Activated CD8-positive, alpha-beta T cell treated with anti-CD3 and anti-CD28 coated beads for 36 hours (primary cell): ENCODE measurements around the gene ZNF664. TPM values are rescaled to one million over a fixed set of nuclear protein-coding genes. Genes with fewer than 3 reads are reported as not detected.

Experiments
- ATAC-seq: fragments of 200-7000 bp; cut with Tn5 transposase; one replicate; pipeline ENCODE4 v1.10.0; 2021; ENCODE audit warnings: mild to moderate bottlenecking, moderate library complexity
- CTCF ChIA-PET: fragments of 350-600 bp; sonication (Branson Sonifier 250); formaldehyde crosslinking; loops from one replicate; lab custom pipeline; 2021; ENCODE audit warnings: antibody characterized with exemption; lab: Charles Lee
- POLR2A ChIA-PET: fragments of 350-600 bp; sonication (Branson Sonifier 250); formaldehyde crosslinking; loops from one replicate; lab custom pipeline; 2021; ENCODE audit warnings: antibody characterized with exemption; lab: Charles Lee
- DNase-seq: peaks from one replicate; pipeline ENCODE4 v3.0.0-alpha.2; 2020
- H3K27ac Mint-ChIP-seq: one replicate; pipeline ENCODE4 v1.8.0; 2021; ENCODE audit warnings: mild to moderate bottlenecking, mixed read lengths
- H3K27me3 Mint-ChIP-seq: one replicate; pipeline ENCODE4 v1.8.0; 2021; ENCODE audit warnings: mixed read lengths
- H3K36me3 Mint-ChIP-seq: one replicate; pipeline ENCODE4 v1.8.0; 2021; ENCODE audit warnings: low read depth, mixed read lengths
- H3K4me1 Mint-ChIP-seq: one replicate; pipeline ENCODE4 v1.8.0; 2021; ENCODE audit warnings: low read depth, mixed read lengths
- H3K4me3 Mint-ChIP-seq: one replicate; pipeline ENCODE4 v1.8.0; 2021; ENCODE audit warnings: mild to moderate bottlenecking, moderate library complexity, mixed read lengths
- H3K9me3 Mint-ChIP-seq: one replicate; pipeline ENCODE4 v1.8.0; 2021; ENCODE audit warnings: mixed read lengths
- intact Hi-C: fragments of 100-400 bp; cut with micrococcal nuclease; formaldehyde crosslinking; loops from one replicate; pipeline ENCODE4 v1.10.0; 2022
- total RNA-seq, 2 experiments: library from RNA; stranded (reverse); gene quantifications; one replicate each; pipeline ENCODE4 v1.2.3, GENCODE V29; 2021
- TF ChIP-seq, protein P1 (sequence below): fragments of 200-600 bp; IDR thresholded peaks from one replicate; pipeline ENCODE4 v1.8.0; 2022; ENCODE audit warnings: antibody characterized with exemption, mild to moderate bottlenecking

Gene ZNF664
- total RNA-seq, 2 experiments from 2014 or later = 52.9 to 53.4 TPM

DNA sequence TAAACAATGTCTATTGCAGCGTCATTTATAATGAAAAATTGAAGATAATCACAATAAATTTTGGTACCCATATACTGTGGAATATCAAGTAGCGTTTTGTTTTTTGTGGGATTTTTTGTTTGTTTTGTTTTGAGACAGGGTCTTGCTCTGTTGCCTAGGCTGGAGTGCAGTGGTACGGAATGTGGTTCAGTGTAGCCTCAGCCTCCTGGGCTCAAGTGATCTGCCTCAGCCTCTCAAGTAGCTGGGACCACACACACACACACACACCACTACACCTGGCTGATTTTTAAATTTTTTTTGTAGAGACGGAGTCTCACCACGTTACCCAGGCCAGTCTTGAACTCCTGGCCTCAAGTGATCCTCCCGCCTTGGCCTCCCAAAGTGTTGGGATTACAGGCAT is 6.6 kb downstream of the ZNF664 start:
- intact Hi-C loops = no loop called here
- no peaks in the 10 kb centered on the region for H3K27me3 Mint-ChIP-seq
- TF ChIP-seq, protein P1, sequence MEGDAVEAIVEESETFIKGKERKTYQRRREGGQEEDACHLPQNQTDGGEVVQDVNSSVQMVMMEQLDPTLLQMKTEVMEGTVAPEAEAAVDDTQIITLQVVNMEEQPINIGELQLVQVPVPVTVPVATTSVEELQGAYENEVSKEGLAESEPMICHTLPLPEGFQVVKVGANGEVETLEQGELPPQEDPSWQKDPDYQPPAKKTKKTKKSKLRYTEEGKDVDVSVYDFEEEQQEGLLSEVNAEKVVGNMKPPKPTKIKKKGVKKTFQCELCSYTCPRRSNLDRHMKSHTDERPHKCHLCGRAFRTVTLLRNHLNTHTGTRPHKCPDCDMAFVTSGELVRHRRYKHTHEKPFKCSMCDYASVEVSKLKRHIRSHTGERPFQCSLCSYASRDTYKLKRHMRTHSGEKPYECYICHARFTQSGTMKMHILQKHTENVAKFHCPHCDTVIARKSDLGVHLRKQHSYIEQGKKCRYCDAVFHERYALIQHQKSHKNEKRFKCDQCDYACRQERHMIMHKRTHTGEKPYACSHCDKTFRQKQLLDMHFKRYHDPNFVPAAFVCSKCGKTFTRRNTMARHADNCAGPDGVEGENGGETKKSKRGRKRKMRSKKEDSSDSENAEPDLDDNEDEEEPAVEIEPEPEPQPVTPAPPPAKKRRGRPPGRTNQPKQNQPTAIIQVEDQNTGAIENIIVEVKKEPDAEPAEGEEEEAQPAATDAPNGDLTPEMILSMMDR = no peak
- peaks cover 23% of the 10 kb centered on the region for H3K4me1 Mint-ChIP-seq
- no peaks in the 10 kb centered on the region for H3K9me3 Mint-ChIP-seq
- DNase-seq (no peak), ATAC-seq (no peak)
- CTCF ChIA-PET = interaction anchor here (4.1 kb wide), 1 partner anchor 74 kb away, joined by 16 read pairs; no protein-coding TSS in a partner anchor
- H3K36me3 Mint-ChIP-seq = peaks cover 13% of the 10 kb centered on the region
- POLR2A ChIA-PET = no interaction called here
- H3K4me3 Mint-ChIP-seq = no peak overlapping the region
- no peak overlapping the region for H3K27ac Mint-ChIP-seq

DNA sequence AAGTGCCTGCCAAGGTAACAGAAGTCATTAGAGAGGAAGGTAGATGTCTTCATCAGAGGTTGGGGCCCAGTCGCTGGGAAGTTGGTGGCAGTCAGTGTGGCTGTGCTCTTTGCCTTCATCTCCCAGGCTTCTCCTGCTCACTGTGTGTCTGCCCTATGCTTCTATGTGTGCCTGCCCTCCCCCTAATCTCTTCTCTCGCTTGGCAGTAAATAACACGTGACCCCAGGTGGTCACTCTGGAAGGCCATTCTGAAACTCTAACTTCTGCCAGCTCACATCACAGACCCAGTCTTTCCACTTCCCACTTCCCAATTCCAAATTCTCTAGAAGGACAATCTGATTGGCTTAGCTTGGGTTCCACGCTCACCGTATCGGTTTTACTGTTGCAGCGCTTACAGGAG is 9.3 kb downstream of the ZNF664 start:
- Mint-ChIP-seq H3K36me3 (no peaks in the 10 kb centered on the region), H3K27ac (no peak overlapping the region), H3K27me3 (no peaks in the 10 kb centered on the region), H3K4me1 (peaks cover 16% of the 10 kb centered on the region), H3K9me3 (no peaks in the 10 kb centered on the region), H3K4me3 (no peak overlapping the region)
- POLR2A ChIA-PET = interaction anchor here (0.8 kb wide), 1 partner anchor 44 kb away, joined by 3 read pairs; no protein-coding TSS in a partner anchor
- ATAC-seq (no peak), DNase-seq (no peak)
- TF ChIP-seq, protein P1 = no peak
- intact Hi-C loops = loop anchor here (2.0 kb wide), 1 partner anchor 77 kb away; no protein-coding TSS in a partner anchor
- CTCF ChIA-PET = interaction anchor here (0.7 to 6.6 kb wide), 4 partner anchors 38 to 269 kb away, joined by 3 to 69 read pairs (median 4); no protein-coding TSS in a partner anchor

GRCh38 chr12:123983822-123984485 is 10.9 kb downstream of the ZNF664 start:
- Mint-ChIP-seq H3K27me3 (no peaks in the 10 kb centered on the region), H3K4me3 (no peak overlapping the region), H3K9me3 (no peaks in the 10 kb centered on the region), H3K36me3 (peaks cover 8% of the 10 kb centered on the region), H3K4me1 (peaks cover 21% of the 10 kb centered on the region), H3K27ac (no peak overlapping the region)
- CTCF ChIA-PET = interaction anchor here (0.6 to 6.6 kb wide), 17 partner anchors 12 to 271 kb away, joined by 3 to 69 read pairs (median 3); no protein-coding TSS in a partner anchor
- POLR2A ChIA-PET = interaction anchor here (0.7 kb wide), 1 partner anchor 78 kb away, joined by 3 read pairs; no protein-coding TSS in a partner anchor
- DNase-seq = peak; percentile 59
- TF ChIP-seq, protein P1 = peak; percentile 68
- ATAC-seq = peak; percentile 69
- intact Hi-C loops = loop anchor here (2.0 kb wide), 1 partner anchor 79 kb away; no protein-coding TSS in a partner anchor

- DNase-seq (no peak), ATAC-seq (no peak)
- ChIA-PET POLR2A (no interaction called here), CTCF (interaction anchor here (0.9 to 6.6 kb wide), 13 partner anchors 10 to 260 kb away, joined by 3 to 69 read pairs (median 4); no protein-coding TSS in a partner anchor)
- TF ChIP-seq, protein P1 = no peak
- Mint-ChIP-seq H3K27me3 (no peaks in the 10 kb centered on the region), H3K4me1 (peaks cover 25% of the 10 kb centered on the region), H3K27ac (no peak overlapping the region), H3K36me3 (peaks cover 17% of the 10 kb centered on the region), H3K9me3 (no peaks in the 10 kb centered on the region), H3K4me3 (no peak overlapping the region)
- intact Hi-C loops = no loop called here
Measured at GRCh38 chr12:123984903-123985302, 11.9 kb downstream of the ZNF664 start.
